ENCODE results near the gene MACROD2. TPM values are rescaled to one million over a fixed set of nuclear protein-coding genes. Genes with fewer than 3 reads are reported as not detected.

The MACROD2 gene
- total RNA-seq, 1 experiment from 2014 or later, result 1.6 TPM

DNA sequence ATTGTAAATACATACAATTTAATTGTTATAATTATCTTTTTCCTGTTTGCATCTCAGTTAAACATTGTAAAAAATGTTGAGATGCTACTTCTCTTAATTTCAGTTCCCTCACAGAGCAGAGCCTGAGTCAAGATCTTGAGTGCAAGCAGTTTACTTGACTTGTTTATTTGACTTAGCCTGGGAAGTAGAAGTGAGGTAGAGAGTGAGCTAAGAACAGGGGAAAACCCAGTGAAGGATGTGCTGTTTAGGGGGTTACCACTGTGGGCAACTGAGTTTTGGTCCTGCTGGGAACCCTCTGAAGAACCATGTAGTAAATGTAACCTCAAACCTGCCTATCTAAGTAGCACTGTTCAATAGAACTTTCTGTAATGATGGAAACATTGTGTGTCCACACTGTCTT is 837.3 kb downstream of the MACROD2 start:
- H3K4ac ChIP-seq (ENCODE audit: low read depth, low read length), result no peak overlapping the region
- H3K9me3 ChIP-seq (ENCODE audit: control insufficient read depth, low read depth, low read length), result no peaks in the 10 kb centered on the region
- TF ChIP-seq CTCF (conservative IDR thresholded peaks at IDR 0.05), result no peak

More for the DNA sequence above, 837.3 kb downstream of the MACROD2 start:
- Histone ChIP-seq H3K27me3 (ENCODE audit: insufficient read depth, low read length) (no peaks in the 10 kb centered on the region), H2AFZ (ENCODE audit: low read length) (no peak overlapping the region), H3K9ac (ENCODE audit: extremely low read depth, insufficient read length, low read length) (no peak overlapping the region), H3K23ac (ENCODE audit: insufficient read length, low read depth, low read length) (no peak overlapping the region), H4K8ac (replicated peaks; ENCODE audit: insufficient read length, low read depth, low read length) (no peak overlapping the region), H3K4me1 (ENCODE audit: insufficient read depth, low read length) (no peaks in the 10 kb centered on the region), H4K20me1 (ENCODE audit: control insufficient read depth, insufficient read depth, insufficient read length) (no peaks in the 10 kb centered on the region), H3K27ac (ENCODE audit: insufficient read length, low read depth, low read length) (no peak overlapping the region), H3K18ac (ENCODE audit: insufficient read length, low read depth, low read length) (no peak overlapping the region), H3K14ac (ENCODE audit: insufficient read depth, low read length) (no peak overlapping the region), H2BK120ac (ENCODE audit: low read depth, low read length, poor library complexity, severe bottlenecking) (no peak overlapping the region), H3K56ac (ENCODE audit: insufficient read length, low read depth, low read length) (no peak overlapping the region), H3T11ph (ENCODE audit: low read length) (no peak overlapping the region), H2AK5ac (ENCODE audit: insufficient read length, low read length) (no peak overlapping the region), H3K23me2 (ENCODE audit: insufficient read length, low read depth, low read length, poor library complexity, severe bottlenecking) (no peaks in the 10 kb centered on the region), H2BK20ac (ENCODE audit: low read depth, low read length, poor library complexity, severe bottlenecking) (no peak overlapping the region), H3K79me1 (ENCODE audit: insufficient read depth, low read depth, low read length, poor library complexity, severe bottlenecking) (no peaks in the 10 kb centered on the region), H4K91ac (ENCODE audit: insufficient read length, low read depth, low read length) (no peak overlapping the region), H4K5ac (ENCODE audit: insufficient read length, low read depth, low read length) (no peak overlapping the region), H3K79me2 (ENCODE audit: insufficient read depth, low read length) (no peaks in the 10 kb centered on the region), H2BK5ac (ENCODE audit: insufficient read length, low read length) (no peak overlapping the region), H2BK15ac (ENCODE audit: low read depth, low read length) (no peak overlapping the region), H2BK12ac (ENCODE audit: insufficient read length, low read depth, low read length) (no peak overlapping the region), H3K4me2 (ENCODE audit: insufficient read depth, insufficient read length, low read length) (no peak overlapping the region)
- Mint-ChIP-seq H3K27ac (no peak overlapping the region), H3K4me1 (no peaks in the 10 kb centered on the region), H3K27me3 (ENCODE audit: low read depth) (no peaks in the 10 kb centered on the region), H3K9me3 (no peaks in the 10 kb centered on the region), H3K36me3 (ENCODE audit: insufficient read depth in 1 of 3, low read depth in 3 of 3) (no peaks in the 10 kb centered on the region), H3K4me3 (no peak overlapping the region)
- DNase-seq, result no peak

All from H9 (cell line).